ENCODE results near the gene MAP3K3.

MAP3K3 gene

GRCh38 chr17:63704836-63705235 lies 82.6 kb downstream of the MAP3K3 start:
- no peak overlapping the region for H3K27ac ChIP-seq

GRCh38 chr17:63705657-63706056 lies 83.4 kb downstream of the MAP3K3 start:
- no peak for TF ChIP-seq CTCF (conservative IDR thresholded peaks at IDR 0.05; ENCODE audit: low read depth)
- CTCF ChIA-PET: no interaction called here
- H3K27ac ChIP-seq: peak overlapping the region; percentile 9; the same call in 1 of the 2 replicates
- POLR2A ChIA-PET (ENCODE audit: low non-redundant PET): no interaction called here
- no peak for DNase-seq (ENCODE audit: low spot score)

More at GRCh38 chr17:63704836-63705235, 82.6 kb downstream of the MAP3K3 start:
- DNase-seq (ENCODE audit: low spot score): no peak
- ChIA-PET POLR2A (ENCODE audit: low non-redundant PET) (no interaction called here), CTCF (no interaction called here)
- no peak for TF ChIP-seq CTCF (conservative IDR thresholded peaks at IDR 0.05; ENCODE audit: low read depth)

GRCh38 chr17:63706336-63707082 lies 84.3 kb downstream of the MAP3K3 start:
- H3K27ac ChIP-seq: no peak overlapping the region; the same call in 1 of the 2 replicates
- no peak for TF ChIP-seq CTCF (conservative IDR thresholded peaks at IDR 0.05; ENCODE audit: low read depth)
- no peak for DNase-seq (ENCODE audit: low spot score)
- CTCF ChIA-PET: no interaction called here
- POLR2A ChIA-PET (ENCODE audit: low non-redundant PET): no interaction called here

GRCh38 chr17:63707151-63707550 lies 84.9 kb downstream of the MAP3K3 start:
- ChIA-PET CTCF (no interaction called here), POLR2A (ENCODE audit: low non-redundant PET) (no interaction called here)
- no peak overlapping the region for H3K27ac ChIP-seq
- DNase-seq (ENCODE audit: low spot score): no peak
- no peak for TF ChIP-seq CTCF (conservative IDR thresholded peaks at IDR 0.05; ENCODE audit: low read depth)

- ChIA-PET CTCF (no interaction called here), POLR2A (ENCODE audit: low non-redundant PET) (no interaction called here)
- H3K27ac ChIP-seq: no peak overlapping the region
These were observed 86.9 kb downstream of the MAP3K3 start for GRCh38 chr17:63709110-63709509.

GRCh38 chr17:63714550-63715277 lies 92.5 kb downstream of the MAP3K3 start:
- POLR2A ChIA-PET (ENCODE audit: low non-redundant PET): no interaction called here
- H3K27ac ChIP-seq: no peak overlapping the region
- DNase-seq (ENCODE audit: low spot score): no peak
- TF ChIP-seq CTCF (conservative IDR thresholded peaks at IDR 0.05; ENCODE audit: low read depth): no peak
- CTCF ChIA-PET: no interaction called here

More at GRCh38 chr17:63709110-63709509, 86.9 kb downstream of the MAP3K3 start:
- no peak for TF ChIP-seq CTCF (conservative IDR thresholded peaks at IDR 0.05; ENCODE audit: low read depth)
- DNase-seq (ENCODE audit: low spot score): no peak

Data from RWPE1 (cell line).